ENCODE measurements around the gene CACNA1F. TPM values are rescaled to one million over a fixed set of nuclear protein-coding genes. Genes with fewer than 3 reads are reported as not detected.

The CACNA1F gene
- total RNA-seq, 1 donor from 2014 or later: 3.0 TPM

GRCh38 chrX:49247916-49248811 lies 15.0 kb upstream of the CACNA1F start:
- Mint-ChIP-seq H3K4me1 (no peaks in the 10 kb centered on the region), H3K27me3 (no peaks in the 10 kb centered on the region), H3K9me3 (no peaks in the 10 kb centered on the region), H3K4me3 (no peak overlapping the region), H3K27ac (no peak overlapping the region), H3K36me3 (ENCODE audit: low read depth) (peaks cover 53% of the 10 kb centered on the region)
- CTCF ChIA-PET: no interaction called here
- ATAC-seq (ENCODE audit: low read depth) (no peak), DNase-seq (no peak)
- TF ChIP-seq, protein P1, sequence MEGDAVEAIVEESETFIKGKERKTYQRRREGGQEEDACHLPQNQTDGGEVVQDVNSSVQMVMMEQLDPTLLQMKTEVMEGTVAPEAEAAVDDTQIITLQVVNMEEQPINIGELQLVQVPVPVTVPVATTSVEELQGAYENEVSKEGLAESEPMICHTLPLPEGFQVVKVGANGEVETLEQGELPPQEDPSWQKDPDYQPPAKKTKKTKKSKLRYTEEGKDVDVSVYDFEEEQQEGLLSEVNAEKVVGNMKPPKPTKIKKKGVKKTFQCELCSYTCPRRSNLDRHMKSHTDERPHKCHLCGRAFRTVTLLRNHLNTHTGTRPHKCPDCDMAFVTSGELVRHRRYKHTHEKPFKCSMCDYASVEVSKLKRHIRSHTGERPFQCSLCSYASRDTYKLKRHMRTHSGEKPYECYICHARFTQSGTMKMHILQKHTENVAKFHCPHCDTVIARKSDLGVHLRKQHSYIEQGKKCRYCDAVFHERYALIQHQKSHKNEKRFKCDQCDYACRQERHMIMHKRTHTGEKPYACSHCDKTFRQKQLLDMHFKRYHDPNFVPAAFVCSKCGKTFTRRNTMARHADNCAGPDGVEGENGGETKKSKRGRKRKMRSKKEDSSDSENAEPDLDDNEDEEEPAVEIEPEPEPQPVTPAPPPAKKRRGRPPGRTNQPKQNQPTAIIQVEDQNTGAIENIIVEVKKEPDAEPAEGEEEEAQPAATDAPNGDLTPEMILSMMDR (IDR thresholded peaks at IDR 0.05): no peak
- intact Hi-C loops (cut with micrococcal nuclease): no loop called here
- POLR2A ChIA-PET: no interaction called here

DNA sequence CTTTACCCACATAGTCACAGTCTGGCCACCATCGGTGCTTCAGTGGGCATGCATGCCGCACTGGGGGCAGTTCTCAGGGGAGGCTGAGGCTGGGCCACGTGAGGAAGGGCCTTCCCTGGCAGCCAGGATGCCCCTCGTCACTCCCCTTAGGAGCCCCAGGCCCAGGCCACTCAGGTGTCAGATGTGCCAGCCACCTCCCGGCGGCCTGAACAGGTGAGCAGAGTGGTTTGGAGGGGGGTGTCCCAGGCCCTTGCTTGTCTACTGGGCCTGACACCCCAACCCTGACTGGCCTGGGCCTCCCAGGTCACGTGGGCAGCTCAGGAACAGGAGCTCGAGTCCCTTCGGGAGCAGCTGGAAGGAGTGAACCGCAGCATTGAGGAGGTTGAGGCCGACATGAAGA lies 14.2 kb upstream of the CACNA1F start:
- H3K36me3 Mint-ChIP-seq (ENCODE audit: low read depth): peaks cover 59% of the 10 kb centered on the region
- TF ChIP-seq, protein P1 (IDR thresholded peaks at IDR 0.05): no peak

DNA sequence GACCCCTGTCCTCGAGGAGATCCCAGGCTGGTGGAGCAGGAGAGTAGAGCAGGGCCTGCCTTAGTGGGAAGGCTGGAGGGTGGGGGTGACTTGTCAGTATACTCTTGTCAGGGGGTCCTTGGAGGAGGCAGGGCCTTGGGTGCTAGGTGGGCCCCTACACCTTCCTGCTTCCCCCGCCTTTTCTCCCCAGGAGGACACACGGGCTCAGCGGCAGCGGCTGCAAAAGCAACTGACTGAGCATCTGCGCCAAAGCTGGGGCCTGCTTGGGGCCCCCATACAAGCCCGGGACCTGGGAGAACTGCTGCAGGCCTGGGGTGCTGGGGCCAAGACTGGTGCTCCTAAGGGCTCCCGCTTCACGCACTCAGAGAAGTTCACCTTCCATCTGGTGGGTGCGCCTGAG lies 13.4 kb upstream of the CACNA1F start:
- no peaks in the 10 kb centered on the region for H3K4me1 Mint-ChIP-seq
- ChIA-PET POLR2A (no interaction called here), CTCF (no interaction called here)
- intact Hi-C loops (cut with micrococcal nuclease): no loop called here
- H3K9me3 Mint-ChIP-seq: no peaks in the 10 kb centered on the region
- ATAC-seq (ENCODE audit: low read depth) (no peak), DNase-seq (no peak)
- H3K27me3 Mint-ChIP-seq: no peaks in the 10 kb centered on the region
- H3K36me3 Mint-ChIP-seq (ENCODE audit: low read depth): peaks cover 59% of the 10 kb centered on the region
- TF ChIP-seq, protein P1 (IDR thresholded peaks at IDR 0.05): no peak
- no peak overlapping the region for H3K4me3 Mint-ChIP-seq
- H3K27ac Mint-ChIP-seq: no peak overlapping the region

More for the DNA sequence above, 14.2 kb upstream of the CACNA1F start:
- ChIA-PET POLR2A (no interaction called here), CTCF (no interaction called here)
- H3K4me1 Mint-ChIP-seq: no peaks in the 10 kb centered on the region
- ATAC-seq (ENCODE audit: low read depth): no peak
- no peaks in the 10 kb centered on the region for H3K27me3 Mint-ChIP-seq
- H3K9me3 Mint-ChIP-seq: no peaks in the 10 kb centered on the region
- no peak overlapping the region for H3K27ac Mint-ChIP-seq
- H3K4me3 Mint-ChIP-seq: no peak overlapping the region
- intact Hi-C loops (cut with micrococcal nuclease): no loop called here
- no peak for DNase-seq

- Mint-ChIP-seq H3K36me3 (ENCODE audit: low read depth) (peaks cover 52% of the 10 kb centered on the region), H3K4me1 (no peaks in the 10 kb centered on the region), H3K9me3 (no peaks in the 10 kb centered on the region), H3K4me3 (no peak overlapping the region), H3K27me3 (no peaks in the 10 kb centered on the region), H3K27ac (no peak overlapping the region)
- POLR2A ChIA-PET: no interaction called here
- CTCF ChIA-PET: no interaction called here
- DNase-seq (no peak), ATAC-seq (ENCODE audit: low read depth) (no peak)
- intact Hi-C loops (cut with micrococcal nuclease): no loop called here
- TF ChIP-seq, protein P1 (IDR thresholded peaks at IDR 0.05): no peak
Measured at GRCh38 chrX:49244207-49244606, 11.1 kb upstream of the CACNA1F start.

DNA sequence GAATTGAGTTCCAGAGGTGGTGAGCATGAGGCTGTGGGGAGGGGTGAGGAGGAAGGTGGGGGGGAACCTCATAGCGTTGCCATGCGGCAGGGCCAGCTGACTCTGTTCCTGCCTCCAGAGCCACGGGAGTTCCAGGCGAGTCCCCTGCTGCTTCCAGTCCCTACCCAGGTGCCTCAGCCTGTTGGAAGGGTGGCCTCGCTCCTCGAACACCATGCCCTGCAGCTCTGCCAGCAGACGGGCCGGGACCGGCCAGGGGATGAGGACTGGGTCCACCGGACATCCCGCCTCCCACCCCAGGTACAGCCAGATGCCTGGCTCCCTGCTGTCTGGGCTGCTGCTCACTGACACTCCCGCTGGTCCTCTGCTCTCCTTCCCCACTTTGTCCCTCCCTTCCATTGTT lies 10.0 kb upstream of the CACNA1F start:
- DNase-seq (no peak), ATAC-seq (ENCODE audit: low read depth) (no peak)
- Mint-ChIP-seq H3K4me1 (no peaks in the 10 kb centered on the region), H3K4me3 (no peak overlapping the region), H3K27ac (no peak overlapping the region), H3K27me3 (no peaks in the 10 kb centered on the region), H3K9me3 (no peaks in the 10 kb centered on the region), H3K36me3 (ENCODE audit: low read depth) (peaks cover 43% of the 10 kb centered on the region)
- ChIA-PET POLR2A (no interaction called here), CTCF (no interaction called here)
- TF ChIP-seq, protein P1 (IDR thresholded peaks at IDR 0.05): no peak
- intact Hi-C loops (cut with micrococcal nuclease): no loop called here
